Uterus (tissue), 4 donors: ENCODE results near the gene PSMD14. TPM values are rescaled to one million over a fixed set of nuclear protein-coding genes. Genes with fewer than 3 reads are reported as not detected.

ENCODE experiments used
- DNase-seq, 2 donors: peaks; one replicate each; pipeline ENCODE4 v3.0.0-alpha.2; 2019 to 2020
- H3K27ac ChIP-seq, 2 donors: fragments of 200-600 bp; sonication (generic); 1 replicate in 1 of 2; 2 replicates in 1 of 2; pipeline ENCODE4 v1.5.1; 2016 to 2018
- H3K27me3 ChIP-seq, 2 donors: fragments of 200-600 bp; sonication (generic); one replicate each; pipeline ENCODE4 v1.5.1; 2018 to 2019; ENCODE audit warnings: control low read depth in 1 of 2
- H3K36me3 ChIP-seq, 2 donors: fragments of 200-600 bp; sonication (generic); one replicate each; pipeline ENCODE4 v1.5.1; 2019; ENCODE audit warnings: control low read depth in 1 of 2
- H3K4me1 ChIP-seq, 2 donors: fragments of 200-600 bp; sonication (generic); one replicate each; pipeline ENCODE4 v1.5.1; 2018 to 2019; ENCODE audit warnings: control low read depth in 1 of 2
- H3K4me3 ChIP-seq, 2 donors: fragments of 200-600 bp; sonication (generic); 1 replicate in 1 of 2; 2 replicates in 1 of 2; pipeline ENCODE4 v1.5.1; 2018 to 2019; ENCODE audit warnings: mild to moderate bottlenecking in 1 of 2
- H3K9me3 ChIP-seq, 2 donors: fragments of 200-600 bp; sonication (generic); one replicate each; pipeline ENCODE4 v1.5.1; 2019; ENCODE audit warnings: control low read depth in 1 of 2
- CTCF ChIP-seq, 4 experiments: fragments of 200-600 bp in 2 of 4; fragments of 450-650 bp in 2 of 4; sonication (generic) in 2 of 4; IDR thresholded peaks; one replicate each; pipeline ENCODE4 v1.5.1; 2016 to 2019; ENCODE audit warnings: antibody characterized with exemption in 4 of 4, mild to moderate bottlenecking in 2 of 4, moderate library complexity in 1 of 4
- POLR2A ChIP-seq, 2 donors: fragments of 450-650 bp; IDR thresholded peaks; one replicate each; pipeline ENCODE4 v1.6.1; 2016; ENCODE audit warnings: antibody characterized with exemption in 2 of 2, mild to moderate bottlenecking in 1 of 2, moderate library complexity in 1 of 2
- intact Hi-C: fragments of 100-400 bp; cut with DNase I; formaldehyde crosslinking; loops from one replicate; pipeline ENCODE4 v1.15.1; 2023; ENCODE audit warnings: low total_unique reads
- total RNA-seq, 4 donors: library from RNA; depleted of rRNA in 3 of 4; stranded (reverse); fragments of >200 nt in 3 of 4; gene quantifications; one replicate each; pipeline versions ENCODE4 v1.1.0 to v1.2.4, GENCODE V29; 2014 to 2023
- donor health status: DM: yes; HTN: yes; CAD: no.

PSMD14 gene
- total RNA-seq, 4 donors from 2014 or later: 6.8 to 69.2 (median 14.6) TPM

GRCh38 chr2:161415034-161415986, 107.1 kb downstream of the PSMD14 start:
- intact Hi-C loops: no loop called here
- Histone ChIP-seq H3K4me3 (peak overlapping the region in 1 of 2 donors; percentile 38), H3K4me1 (peaks cover 0 to 6% of the 10 kb centered on the region in 2 donors), H3K27ac (no peak overlapping the region), H3K27me3 (peaks cover 13 to 48% of the 10 kb centered on the region in 2 donors), H3K36me3 (no peaks in the 10 kb centered on the region), H3K9me3 (no peaks in the 10 kb centered on the region)
- TF ChIP-seq CTCF (IDR thresholded peaks at IDR 0.05) (no peak), POLR2A (IDR thresholded peaks at IDR 0.05) (no peak)
- DNase-seq: no peak

- H3K4me1 ChIP-seq: peaks cover 0 to 6% of the 10 kb centered on the region in 2 donors
- peaks cover 13 to 52% of the 10 kb centered on the region in 2 donors for H3K27me3 ChIP-seq
- H3K4me3 ChIP-seq: peak within 1 kb of the TSS in 1 of 2 donors; percentile 38
- H3K36me3 ChIP-seq: no peaks in the 10 kb centered on the region
- intact Hi-C loops: no loop called here
- DNase-seq: no peak
- no peaks in the 10 kb centered on the region for H3K9me3 ChIP-seq
- TF ChIP-seq CTCF (IDR thresholded peaks at IDR 0.05) (no peak), POLR2A (IDR thresholded peaks at IDR 0.05) (no peak)
- H3K27ac ChIP-seq: no peak within 1 kb of the TSS
These were observed 107.9 kb downstream of the PSMD14 start, which contains the start of gene TBR1 for GRCh38 chr2:161415987-161416707. TSS of gene TBR1 (plus strand) at chr2:161416297. CDS start at chr2:161416411, 114 bp downstream.

DNA sequence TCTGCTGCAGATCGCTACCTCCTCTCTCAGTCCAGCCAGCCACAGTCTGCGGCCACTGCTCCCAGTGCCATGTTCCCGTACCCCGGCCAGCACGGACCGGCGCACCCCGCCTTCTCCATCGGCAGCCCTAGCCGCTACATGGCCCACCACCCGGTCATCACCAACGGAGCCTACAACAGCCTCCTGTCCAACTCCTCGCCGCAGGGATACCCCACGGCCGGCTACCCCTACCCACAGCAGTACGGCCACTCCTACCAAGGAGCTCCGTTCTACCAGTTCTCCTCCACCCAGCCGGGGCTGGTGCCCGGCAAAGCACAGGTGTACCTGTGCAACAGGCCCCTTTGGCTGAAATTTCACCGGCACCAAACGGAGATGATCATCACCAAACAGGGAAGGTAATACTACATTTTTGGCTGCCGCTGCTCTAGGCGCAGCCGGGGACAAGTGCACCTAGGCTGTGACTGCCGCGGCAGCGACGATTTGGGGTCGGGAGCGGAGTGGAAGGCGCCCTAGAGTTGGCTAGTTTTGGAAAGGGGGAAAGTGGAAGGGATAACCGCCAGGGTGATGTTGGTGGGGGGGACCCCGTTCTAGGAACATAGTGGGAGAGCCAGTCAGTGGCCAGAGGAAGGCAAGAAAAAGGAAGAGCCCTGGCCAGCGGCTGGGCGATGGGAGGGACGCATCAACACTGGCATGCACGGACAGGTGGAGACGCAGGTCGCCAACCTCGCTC, 108.6 kb downstream of the PSMD14 start:
- no peak for DNase-seq
- no peak for TF ChIP-seq CTCF (IDR thresholded peaks at IDR 0.05)
- no peak for TF ChIP-seq POLR2A (IDR thresholded peaks at IDR 0.05)
- intact Hi-C loops: no loop called here
- Histone ChIP-seq H3K9me3 (no peaks in the 10 kb centered on the region), H3K36me3 (no peaks in the 10 kb centered on the region), H3K4me3 (no peak overlapping the region), H3K4me1 (peaks cover 0 to 6% of the 10 kb centered on the region in 2 donors), H3K27ac (no peak overlapping the region), H3K27me3 (peaks cover 13 to 59% of the 10 kb centered on the region in 2 donors)

DNA sequence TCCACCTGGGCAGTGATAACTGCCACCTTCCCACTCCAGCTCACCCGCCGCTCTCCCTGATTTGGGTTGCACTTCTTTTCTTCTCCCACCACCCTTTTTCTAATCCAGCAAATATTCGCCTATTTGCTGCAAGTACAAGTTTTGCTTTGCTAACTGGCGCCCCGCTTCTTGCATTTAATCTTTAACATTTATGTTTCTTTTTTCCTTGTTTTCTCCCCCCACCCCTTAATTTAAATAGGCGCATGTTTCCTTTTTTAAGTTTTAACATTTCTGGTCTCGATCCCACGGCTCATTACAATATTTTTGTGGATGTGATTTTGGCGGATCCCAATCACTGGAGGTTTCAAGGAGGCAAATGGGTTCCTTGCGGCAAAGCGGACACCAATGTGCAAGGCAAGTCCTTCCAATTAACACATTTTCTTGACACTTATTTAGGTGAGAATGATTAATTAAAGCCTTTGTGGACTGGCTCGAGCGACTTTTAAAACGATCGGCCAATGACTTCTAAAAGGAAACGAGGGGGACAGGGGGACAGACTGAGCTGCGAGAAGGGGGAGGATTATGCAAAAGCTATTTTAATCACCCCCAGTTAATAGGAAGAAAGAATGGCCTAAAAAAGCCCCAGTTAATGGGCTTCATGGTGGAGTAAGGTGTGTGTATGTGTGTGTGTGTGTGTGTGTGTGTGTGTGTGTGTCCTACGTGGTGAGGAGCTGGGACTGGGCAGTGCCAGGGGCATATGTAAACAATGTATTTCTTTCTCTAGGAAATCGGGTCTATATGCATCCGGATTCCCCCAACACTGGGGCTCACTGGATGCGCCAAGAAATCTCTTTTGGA, 109.4 kb downstream of the PSMD14 start:
- Histone ChIP-seq H3K4me1 (peaks cover 0 to 6% of the 10 kb centered on the region in 2 donors), H3K4me3 (no peak overlapping the region), H3K9me3 (no peaks in the 10 kb centered on the region), H3K36me3 (no peaks in the 10 kb centered on the region), H3K27ac (no peak overlapping the region), H3K27me3 (peaks cover 13 to 67% of the 10 kb centered on the region in 2 donors)
- TF ChIP-seq POLR2A (IDR thresholded peaks at IDR 0.05) (no peak), CTCF (IDR thresholded peaks at IDR 0.05) (no peak)
- intact Hi-C loops: no loop called here
- no peak for DNase-seq
